ENCODE results near the gene CD96. TPM values are rescaled to one million over a fixed set of nuclear protein-coding genes. Genes with fewer than 3 reads are reported as not detected.

CD96 gene
- total and polyA plus RNA-seq, 2 experiments from 2014 or later: 0.91 TPM; not detected in 1

DNA sequence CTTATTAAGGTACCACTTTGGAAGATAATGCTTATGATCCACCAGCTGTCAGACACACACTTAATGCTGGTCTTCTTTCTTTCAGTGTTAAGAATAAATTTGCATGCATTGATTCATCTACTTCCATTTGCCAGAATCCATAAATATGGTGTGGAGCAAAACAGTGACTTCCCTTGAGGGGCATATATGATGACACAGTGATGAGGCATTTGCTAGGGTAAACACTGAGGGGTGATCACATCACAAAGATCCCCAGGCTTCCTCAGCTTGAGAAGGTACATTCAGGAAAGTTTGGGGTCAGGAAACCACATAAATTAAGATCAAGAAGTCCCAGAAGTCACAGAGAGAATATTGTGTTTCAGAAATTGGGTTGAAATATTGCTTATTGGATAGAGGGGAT lies 63.0 kb downstream of the CD96 start:
- Histone ChIP-seq H3K79me2 (replicated peaks; ENCODE audit: insufficient read depth) (no peaks in the 10 kb centered on the region), H4K20me1 (replicated peaks; ENCODE audit: insufficient read depth) (no peaks in the 10 kb centered on the region), H3K4me2 (no peak overlapping the region), H2AFZ (no peak overlapping the region), H3K9me2 (ENCODE audit: insufficient read depth) (no peaks in the 10 kb centered on the region; the same call in 1 of the 2 replicates), H3K27ac (ENCODE audit: low read depth) (no peak overlapping the region), H3K4me1 (ENCODE audit: insufficient read depth) (no peaks in the 10 kb centered on the region; the same call in 1 of the 2 replicates), H3K27me3 (ENCODE audit: insufficient read depth) (no peaks in the 10 kb centered on the region), H3F3A (replicated peaks; ENCODE audit: low read depth) (no peaks in the 10 kb centered on the region), H3K36me3 (ENCODE audit: insufficient read depth) (no peaks in the 10 kb centered on the region), H3K4me3 (no peak overlapping the region)
- Mint-ChIP-seq H3K27ac (no peak overlapping the region), H3K9me3 (no peaks in the 10 kb centered on the region), H3K4me3 (no peak overlapping the region), H3K36me3 (ENCODE audit: low read depth) (no peaks in the 10 kb centered on the region), H3K4me1 (peaks cover 2% of the 10 kb centered on the region; the same call in 2 of the 3 replicates), H3K27me3 (ENCODE audit: insufficient read depth, low read depth, poor library complexity) (no peaks in the 10 kb centered on the region)
- ATAC-seq (no peak), DNase-seq (ENCODE audit: low spot score) (no peak)
- no peak for TF ChIP-seq ZNF114 (CRISPR knock-in tag; IDR thresholded peaks at IDR 0.05)
- TF ChIP-seq ETS1 (IDR thresholded peaks at IDR 0.05): no peak
- no peak for TF ChIP-seq CREB1 (CRISPR knock-in tag; IDR thresholded peaks at IDR 0.05; ENCODE audit: low read depth)
- no peak for TF ChIP-seq POLR2AphosphoS5 (IDR thresholded peaks at IDR 0.05; ENCODE audit: low read depth)
- no peak for TF ChIP-seq EZH2phosphoT487 (IDR thresholded peaks at IDR 0.05; ENCODE audit: unreplicated experiment)
- TF ChIP-seq, protein P1, sequence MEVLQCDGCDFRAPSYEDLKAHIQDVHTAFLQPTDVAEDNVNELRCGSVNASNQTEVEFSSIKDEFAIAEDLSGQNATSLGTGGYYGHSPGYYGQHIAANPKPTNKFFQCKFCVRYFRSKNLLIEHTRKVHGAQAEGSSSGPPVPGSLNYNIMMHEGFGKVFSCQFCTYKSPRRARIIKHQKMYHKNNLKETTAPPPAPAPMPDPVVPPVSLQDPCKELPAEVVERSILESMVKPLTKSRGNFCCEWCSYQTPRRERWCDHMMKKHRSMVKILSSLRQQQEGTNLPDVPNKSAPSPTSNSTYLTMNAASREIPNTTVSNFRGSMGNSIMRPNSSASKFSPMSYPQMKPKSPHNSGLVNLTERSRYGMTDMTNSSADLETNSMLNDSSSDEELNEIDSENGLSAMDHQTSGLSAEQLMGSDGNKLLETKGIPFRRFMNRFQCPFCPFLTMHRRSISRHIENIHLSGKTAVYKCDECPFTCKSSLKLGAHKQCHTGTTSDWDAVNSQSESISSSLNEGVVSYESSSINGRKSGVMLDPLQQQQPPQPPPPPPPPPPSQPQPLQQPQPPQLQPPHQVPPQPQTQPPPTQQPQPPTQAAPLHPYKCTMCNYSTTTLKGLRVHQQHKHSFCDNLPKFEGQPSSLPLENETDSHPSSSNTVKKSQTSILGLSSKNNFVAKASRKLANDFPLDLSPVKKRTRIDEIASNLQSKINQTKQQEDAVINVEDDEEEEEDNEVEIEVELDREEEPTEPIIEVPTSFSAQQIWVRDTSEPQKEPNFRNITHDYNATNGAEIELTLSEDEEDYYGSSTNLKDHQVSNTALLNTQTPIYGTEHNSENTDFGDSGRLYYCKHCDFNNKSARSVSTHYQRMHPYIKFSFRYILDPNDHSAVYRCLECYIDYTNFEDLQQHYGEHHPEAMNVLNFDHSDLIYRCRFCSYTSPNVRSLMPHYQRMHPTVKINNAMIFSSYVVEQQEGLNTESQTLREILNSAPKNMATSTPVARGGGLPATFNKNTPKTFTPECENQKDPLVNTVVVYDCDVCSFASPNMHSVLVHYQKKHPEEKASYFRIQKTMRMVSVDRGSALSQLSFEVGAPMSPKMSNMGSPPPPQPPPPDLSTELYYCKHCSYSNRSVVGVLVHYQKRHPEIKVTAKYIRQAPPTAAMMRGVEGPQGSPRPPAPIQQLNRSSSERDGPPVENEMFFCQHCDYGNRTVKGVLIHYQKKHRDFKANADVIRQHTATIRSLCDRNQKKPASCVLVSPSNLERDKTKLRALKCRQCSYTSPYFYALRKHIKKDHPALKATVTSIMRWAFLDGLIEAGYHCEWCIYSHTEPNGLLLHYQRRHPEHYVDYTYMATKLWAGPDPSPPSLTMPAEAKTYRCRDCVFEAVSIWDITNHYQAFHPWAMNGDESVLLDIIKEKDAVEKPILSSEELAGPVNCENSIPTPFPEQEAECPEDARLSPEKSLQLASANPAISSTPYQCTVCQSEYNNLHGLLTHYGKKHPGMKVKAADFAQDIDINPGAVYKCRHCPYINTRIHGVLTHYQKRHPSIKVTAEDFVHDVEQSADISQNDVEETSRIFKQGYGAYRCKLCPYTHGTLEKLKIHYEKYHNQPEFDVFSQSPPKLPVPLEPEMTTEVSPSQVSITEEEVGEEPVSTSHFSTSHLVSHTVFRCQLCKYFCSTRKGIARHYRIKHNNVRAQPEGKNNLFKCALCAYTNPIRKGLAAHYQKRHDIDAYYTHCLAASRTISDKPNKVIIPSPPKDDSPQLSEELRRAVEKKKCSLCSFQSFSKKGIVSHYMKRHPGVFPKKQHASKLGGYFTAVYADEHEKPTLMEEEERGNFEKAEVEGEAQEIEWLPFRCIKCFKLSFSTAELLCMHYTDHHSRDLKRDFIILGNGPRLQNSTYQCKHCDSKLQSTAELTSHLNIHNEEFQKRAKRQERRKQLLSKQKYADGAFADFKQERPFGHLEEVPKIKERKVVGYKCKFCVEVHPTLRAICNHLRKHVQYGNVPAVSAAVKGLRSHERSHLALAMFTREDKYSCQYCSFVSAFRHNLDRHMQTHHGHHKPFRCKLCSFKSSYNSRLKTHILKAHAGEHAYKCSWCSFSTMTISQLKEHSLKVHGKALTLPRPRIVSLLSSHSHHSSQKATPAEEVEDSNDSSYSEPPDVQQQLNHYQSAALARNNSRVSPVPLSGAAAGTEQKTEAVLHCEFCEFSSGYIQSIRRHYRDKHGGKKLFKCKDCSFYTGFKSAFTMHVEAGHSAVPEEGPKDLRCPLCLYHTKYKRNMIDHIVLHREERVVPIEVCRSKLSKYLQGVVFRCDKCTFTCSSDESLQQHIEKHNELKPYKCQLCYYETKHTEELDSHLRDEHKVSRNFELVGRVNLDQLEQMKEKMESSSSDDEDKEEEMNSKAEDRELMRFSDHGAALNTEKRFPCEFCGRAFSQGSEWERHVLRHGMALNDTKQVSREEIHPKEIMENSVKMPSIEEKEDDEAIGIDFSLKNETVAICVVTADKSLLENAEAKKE (CRISPR knock-in tag; IDR thresholded peaks at IDR 0.05): no peak
- no peak for TF ChIP-seq REST (IDR thresholded peaks at IDR 0.05; ENCODE audit: unreplicated experiment)
- no peak for TF ChIP-seq STAT1 (IDR thresholded peaks at IDR 0.05; ENCODE audit: unreplicated experiment)
- TF ChIP-seq, protein P2, sequence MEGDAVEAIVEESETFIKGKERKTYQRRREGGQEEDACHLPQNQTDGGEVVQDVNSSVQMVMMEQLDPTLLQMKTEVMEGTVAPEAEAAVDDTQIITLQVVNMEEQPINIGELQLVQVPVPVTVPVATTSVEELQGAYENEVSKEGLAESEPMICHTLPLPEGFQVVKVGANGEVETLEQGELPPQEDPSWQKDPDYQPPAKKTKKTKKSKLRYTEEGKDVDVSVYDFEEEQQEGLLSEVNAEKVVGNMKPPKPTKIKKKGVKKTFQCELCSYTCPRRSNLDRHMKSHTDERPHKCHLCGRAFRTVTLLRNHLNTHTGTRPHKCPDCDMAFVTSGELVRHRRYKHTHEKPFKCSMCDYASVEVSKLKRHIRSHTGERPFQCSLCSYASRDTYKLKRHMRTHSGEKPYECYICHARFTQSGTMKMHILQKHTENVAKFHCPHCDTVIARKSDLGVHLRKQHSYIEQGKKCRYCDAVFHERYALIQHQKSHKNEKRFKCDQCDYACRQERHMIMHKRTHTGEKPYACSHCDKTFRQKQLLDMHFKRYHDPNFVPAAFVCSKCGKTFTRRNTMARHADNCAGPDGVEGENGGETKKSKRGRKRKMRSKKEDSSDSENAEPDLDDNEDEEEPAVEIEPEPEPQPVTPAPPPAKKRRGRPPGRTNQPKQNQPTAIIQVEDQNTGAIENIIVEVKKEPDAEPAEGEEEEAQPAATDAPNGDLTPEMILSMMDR (conservative IDR thresholded peaks at IDR 0.05; ENCODE audit: low read depth in 2 of 2): no peak

All from GM23338 (cell line).